ENCODE results near the gene SMAD7.

Gene SMAD7

GRCh38 chr18:48914581-48915251 lies 36.0 kb downstream of the SMAD7 start:
- DNase-seq (ENCODE audit: low spot score), result no peak

- DNase-seq (ENCODE audit: low spot score), result peak; percentile 1
Observed at GRCh38 chr18:48913775-48914174, 37.0 kb downstream of the SMAD7 start.

- DNase-seq (ENCODE audit: low spot score), result peak; percentile 31
Observed at GRCh38 chr18:48913201-48913600, 37.6 kb downstream of the SMAD7 start.

DNA sequence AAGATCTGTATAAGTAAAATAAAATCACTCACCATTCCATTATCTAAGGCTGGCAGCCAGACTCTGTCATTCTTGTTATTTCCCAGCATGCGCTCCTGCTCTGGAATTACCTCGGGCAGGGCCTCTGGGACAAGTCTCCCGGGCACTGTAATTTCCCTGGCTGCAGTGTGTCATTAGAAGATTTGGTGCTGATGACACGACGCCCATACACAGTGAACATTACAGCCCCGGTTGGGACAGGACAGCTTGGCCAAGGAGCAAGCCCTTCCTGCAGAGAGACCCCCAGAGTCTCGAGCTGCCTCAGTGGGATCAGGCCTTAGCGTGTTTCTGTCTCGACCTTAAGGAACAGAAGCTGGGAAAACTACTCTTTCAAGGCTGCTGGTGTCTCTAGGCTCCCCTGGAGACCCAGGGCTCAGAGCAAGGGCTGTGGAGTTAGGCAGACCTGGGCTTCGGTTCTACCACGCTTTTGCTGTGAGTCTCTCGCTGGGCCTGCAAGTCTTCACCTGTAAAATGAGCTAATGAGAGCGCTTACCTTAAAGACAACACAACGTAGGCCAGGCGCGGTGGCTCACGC lies 39.7 kb downstream of the SMAD7 start:
- DNase-seq (ENCODE audit: low spot score), result no peak

DNA sequence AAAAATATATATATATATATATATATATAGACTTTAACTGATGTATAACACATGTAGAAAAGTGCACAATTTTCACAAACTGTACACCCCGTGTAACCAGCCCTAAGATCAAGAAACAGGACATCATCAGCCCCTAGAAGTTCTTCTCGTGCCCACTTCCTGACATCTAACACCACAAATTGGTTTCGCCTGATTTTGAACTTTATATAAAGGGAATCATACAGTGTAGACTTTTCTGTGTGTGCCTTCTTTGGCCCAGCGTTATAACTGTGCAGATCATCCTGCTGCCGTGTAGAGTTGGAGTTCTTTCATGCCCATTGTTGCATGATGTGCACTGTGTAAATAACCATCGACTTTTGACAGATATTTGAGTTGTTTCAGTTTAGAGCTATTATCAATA lies 41.0 kb downstream of the SMAD7 start:
- DNase-seq (ENCODE audit: low spot score), result no peak

DNA sequence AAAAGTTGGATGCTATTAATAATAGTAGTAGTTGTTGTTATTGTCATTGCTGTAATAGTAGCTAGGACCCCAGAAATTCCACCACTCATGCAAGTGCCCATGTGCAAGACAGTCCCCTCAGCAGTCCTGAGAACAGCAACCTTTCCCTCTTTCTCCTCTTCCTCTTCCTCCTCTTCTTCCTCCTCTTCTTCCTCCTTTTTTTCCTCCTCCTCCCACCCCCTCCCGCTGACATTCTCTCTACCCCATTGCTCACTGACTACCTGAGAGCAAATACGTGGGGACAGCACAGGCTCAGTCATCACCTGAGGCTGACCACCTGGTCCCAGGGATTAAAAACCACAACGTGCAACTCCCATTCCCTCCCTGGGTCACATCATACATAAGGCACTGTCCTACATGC lies 41.8 kb downstream of the SMAD7 start:
- no peak for DNase-seq (ENCODE audit: low spot score)

- DNase-seq (ENCODE audit: low spot score), result no peak
Observed at GRCh38 chr18:48905513-48905912, 45.3 kb downstream of the SMAD7 start.

DNA sequence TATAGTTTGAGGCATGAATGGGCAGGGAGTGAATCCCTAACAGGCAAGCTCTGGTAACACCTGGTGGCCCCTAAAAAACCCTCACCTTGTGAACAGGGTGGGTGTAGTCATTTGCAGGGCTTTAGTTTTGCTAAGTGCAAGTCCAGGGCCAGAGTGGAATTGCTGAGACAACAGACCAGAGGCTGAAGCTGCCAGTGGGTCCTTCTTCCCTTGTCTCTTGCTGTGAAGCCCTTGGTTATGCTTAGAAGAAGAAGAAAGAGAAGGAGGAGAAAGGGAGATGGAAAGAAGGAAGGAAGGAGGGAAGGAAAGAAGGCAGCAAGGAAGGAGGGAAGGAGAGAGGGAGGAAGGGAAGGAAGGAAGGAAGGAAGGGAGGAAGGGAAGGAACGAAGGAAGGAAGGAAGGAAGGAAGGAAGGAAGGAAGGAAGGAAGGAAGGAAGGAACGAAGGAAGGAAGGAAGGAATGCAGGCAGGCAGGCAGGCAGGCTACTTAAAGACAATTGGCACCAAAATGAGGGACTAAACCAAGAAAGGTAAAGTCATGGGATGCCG lies 45.8 kb downstream of the SMAD7 start:
- no peak for DNase-seq (ENCODE audit: low spot score)

DNA sequence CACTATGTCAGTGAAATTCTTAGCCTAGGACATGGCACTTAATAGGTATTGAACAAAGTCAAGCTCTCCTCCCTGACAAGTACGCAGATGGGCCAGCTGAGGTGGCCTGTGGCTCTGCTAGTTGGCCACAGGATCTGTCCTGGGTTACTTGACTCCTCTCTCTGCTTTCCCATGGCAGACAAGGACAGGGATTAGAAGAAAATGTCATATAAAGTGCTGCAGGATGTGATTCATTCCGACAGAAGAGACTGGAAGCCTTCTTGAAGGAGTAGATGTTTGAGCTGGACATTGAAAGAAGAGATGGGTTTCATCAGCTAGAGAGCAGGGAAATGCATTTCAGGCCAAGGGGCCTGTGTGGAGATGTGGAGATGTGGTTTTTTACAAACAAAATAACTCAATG lies 46.7 kb downstream of the SMAD7 start:
- DNase-seq (ENCODE audit: low spot score), result no peak

- DNase-seq (ENCODE audit: low spot score), result no peak
Observed at GRCh38 chr18:48902856-48903601, 47.7 kb downstream of the SMAD7 start.

DNA sequence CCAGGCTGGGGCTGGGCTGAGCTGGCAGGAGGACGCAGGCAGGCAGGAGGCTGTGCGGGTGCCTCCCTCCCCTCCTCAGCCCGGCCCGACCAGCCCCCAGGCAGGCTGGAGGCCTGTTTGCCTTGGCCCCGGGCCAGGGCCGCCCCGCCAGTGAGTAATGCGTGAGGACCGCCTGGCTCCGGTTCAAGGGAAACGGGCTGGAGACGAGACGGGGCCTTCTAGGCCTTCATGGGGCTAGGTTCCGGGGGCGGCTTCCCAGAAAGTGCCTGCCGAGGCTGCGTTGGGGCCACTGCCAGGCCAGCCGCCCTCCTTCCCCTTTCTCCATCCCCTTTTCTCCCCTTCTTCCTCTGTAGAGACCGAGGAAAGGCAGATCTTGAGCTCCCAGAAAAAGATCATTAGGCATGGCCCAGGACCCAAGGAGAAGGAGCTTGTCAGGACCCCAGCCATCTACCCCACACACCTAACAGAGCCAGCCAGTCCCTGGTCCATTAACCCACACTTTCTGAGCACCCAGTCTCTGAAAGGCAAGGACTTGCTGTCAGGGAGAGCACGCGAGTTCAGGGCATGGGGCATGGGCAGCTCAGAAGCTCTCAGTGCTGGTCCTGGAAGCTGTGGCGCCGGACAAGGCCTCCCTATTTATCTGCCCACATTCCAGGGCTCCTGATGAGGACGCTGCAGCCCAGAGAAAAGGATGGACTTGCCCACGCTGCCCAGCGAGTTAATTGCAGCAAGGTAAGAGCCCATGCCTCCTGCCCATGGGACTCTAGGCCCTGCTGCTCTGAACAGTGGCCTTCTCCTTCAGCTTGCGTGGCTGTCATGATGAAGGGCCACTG lies 48.5 kb downstream of the SMAD7 start:
- peak; percentile 93 for DNase-seq (ENCODE audit: low spot score)

DNA sequence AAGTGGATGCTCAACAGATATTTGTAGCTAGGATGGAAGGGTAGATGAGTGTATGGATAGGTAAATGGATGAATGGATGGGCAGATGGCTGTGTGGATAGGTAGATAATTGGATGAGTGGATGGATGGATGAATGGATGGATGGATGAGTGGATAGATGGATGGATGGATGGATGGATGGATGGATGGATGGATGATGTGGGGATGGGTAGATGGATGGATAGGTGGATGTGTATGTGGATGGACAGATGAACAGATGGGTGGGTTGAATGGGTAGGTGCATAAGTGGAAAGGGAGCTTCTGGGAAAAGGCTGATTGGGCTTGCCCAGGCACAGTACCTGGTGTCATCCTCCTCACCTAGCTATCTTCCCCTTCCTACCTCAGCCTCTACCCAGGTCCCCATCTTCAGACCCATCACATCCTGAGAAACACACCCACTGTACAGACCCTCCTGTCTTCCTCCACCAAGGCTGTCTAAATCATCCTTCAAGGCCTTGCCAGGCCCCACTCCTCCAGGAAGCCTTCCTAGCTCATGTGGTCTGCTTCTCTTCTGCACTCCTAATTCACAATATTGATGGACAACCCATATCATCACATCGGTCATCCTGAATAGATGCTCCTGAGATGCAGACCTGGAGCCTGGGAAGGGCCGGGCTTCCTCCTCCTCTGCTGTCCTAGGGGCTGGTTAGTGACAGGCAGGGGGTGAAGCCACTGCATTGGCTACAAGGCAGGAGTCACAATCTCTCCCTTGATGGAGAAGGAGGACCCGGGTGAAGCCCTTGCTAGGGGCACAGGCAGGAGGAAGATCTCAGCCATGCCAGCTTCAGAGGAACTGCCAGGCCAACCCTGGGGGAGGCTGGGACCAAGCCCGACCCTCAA lies 49.4 kb downstream of the SMAD7 start:
- no peak for DNase-seq (ENCODE audit: low spot score)

DNA sequence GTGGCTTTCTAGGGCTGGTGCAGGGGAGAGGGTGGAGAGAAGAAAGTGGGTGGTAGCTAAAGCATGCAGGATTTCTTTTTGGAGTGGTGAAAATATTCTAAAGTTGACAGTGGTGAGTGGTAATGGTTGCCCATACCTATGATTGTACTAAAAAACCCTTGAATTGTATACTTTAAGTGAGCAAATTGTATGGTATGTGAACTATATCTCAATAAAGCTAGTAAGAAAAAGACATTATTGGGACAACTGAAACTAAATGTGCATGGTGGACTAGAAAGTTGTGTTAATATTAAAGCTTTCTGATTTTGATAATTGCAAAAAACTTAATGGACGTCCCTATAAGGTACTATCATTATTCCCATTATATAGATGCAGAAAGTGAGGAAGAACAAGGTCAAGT lies 50.3 kb downstream of the SMAD7 start:
- DNase-seq (ENCODE audit: low spot score), result no peak

- DNase-seq (ENCODE audit: low spot score), result no peak
Observed at GRCh38 chr18:48899558-48900174, 51.1 kb downstream of the SMAD7 start.

- DNase-seq (ENCODE audit: low spot score), result no peak
Observed at GRCh38 chr18:48898521-48898920, 52.2 kb downstream of the SMAD7 start.

DNA sequence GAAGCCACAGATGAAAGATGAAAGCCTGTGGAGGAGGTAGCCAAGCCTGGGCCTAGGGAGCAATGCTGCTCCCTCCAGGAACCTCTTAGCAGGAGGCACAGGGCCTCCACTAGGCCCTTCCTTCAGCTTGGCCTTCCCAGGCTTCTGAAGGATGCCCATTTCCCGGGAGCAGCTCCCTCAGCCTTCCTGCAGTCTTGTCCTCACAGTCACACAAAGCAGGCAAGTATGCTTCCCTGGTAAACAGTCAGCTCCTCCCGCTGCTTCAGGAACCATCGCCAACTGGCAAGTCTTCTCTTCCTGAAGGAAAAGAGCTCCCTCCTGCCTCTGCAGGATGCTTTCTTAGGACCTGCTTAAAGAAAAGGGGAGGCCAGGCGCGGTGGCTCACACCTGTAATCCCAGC lies 53.2 kb downstream of the SMAD7 start:
- no peak for DNase-seq (ENCODE audit: low spot score)

GRCh38 chr18:48896875-48897511 lies 53.8 kb downstream of the SMAD7 start:
- DNase-seq (ENCODE audit: low spot score), result peak; percentile 43

GRCh38 chr18:48896326-48896874 lies 54.4 kb downstream of the SMAD7 start:
- no peak for DNase-seq (ENCODE audit: low spot score)

DNA sequence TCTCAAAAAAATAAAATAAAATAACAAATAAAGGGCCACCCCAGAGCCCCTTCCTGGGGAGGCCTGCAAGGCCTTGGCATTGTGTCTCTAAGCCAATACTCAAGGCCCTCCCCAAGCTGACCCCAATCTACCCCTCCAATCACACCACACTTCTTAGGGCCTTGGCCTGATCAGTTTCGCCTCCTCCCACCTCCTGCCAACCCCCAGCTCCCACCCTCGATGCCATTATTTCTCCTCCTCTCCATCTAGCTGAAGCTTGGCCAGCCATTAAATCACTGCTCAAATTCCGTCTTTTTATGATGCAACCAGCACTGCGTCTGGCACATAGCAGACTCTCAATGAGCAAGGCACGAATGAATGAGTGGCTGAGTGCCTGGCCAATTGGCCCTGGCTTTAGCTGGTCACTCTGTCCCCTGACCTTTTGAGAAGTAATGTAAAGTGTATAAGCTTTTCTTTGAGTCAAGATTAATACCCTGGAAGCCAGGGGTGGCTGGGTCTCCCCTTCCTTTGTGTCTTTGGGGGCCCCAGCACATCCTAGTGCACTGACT lies 55.9 kb downstream of the SMAD7 start:
- no peak for DNase-seq (ENCODE audit: low spot score)
